ENCODE results near the gene RAB3IP.
"Not testable (repeated sequence)": the region's sequence is repeated elsewhere in the genome, so short reads cannot be mapped to it uniquely, and the experiment has no call there.

RAB3IP gene

DNA sequence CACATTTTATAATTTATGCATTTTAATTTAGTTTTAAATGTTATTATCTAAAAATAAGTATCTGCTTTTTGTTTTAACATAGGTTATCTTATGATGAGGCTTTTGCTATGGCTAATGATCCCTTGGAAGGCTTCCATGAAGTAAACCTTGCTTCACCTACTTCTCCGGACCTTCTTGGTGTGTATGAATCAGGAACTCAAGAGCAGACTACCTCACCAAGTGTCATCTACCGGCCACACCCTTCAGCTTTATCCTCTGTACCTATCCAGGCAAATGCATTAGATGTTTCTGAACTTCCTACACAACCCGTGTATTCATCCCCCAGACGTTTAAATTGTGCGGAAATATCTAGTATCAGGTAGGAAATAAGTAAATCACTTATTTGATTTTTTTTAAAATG lies 16.6 kb downstream of the RAB3IP start:
- no peak for DNase-seq (ENCODE audit: extremely low read depth in 1 of 2, low read depth in 1 of 2)

DNA sequence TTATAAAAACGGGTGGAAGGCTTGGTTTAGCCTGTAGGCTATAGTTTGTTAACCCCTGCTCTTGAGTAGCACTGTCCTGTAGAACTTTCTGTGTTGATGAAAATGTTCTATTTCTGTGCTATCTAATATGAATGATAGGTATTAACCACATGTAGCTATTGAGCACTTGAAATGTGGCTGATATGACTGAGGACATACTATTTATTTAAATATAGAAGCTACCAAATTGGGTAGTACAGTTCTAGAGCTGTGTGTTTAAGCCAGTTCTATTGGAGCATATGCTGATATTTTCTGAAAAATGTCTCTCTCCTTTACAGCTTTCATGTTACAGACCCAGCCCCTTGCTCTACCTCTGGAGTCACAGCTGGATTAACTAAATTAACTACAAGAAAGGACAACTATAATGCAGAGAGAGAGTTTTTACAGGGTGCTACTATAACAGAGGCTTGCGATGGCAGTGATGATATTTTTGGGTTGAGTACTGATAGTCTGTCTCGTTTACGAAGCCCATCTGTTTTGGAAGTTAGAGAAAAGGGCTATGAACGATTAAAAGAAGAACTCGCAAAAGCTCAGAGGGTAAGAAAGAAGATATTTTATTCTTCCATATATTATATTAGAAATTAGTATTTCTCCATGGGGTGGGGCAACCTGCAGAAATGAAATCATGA lies 17.6 kb downstream of the RAB3IP start:
- no peak for DNase-seq (ENCODE audit: extremely low read depth in 1 of 2, low read depth in 1 of 2)

DNA sequence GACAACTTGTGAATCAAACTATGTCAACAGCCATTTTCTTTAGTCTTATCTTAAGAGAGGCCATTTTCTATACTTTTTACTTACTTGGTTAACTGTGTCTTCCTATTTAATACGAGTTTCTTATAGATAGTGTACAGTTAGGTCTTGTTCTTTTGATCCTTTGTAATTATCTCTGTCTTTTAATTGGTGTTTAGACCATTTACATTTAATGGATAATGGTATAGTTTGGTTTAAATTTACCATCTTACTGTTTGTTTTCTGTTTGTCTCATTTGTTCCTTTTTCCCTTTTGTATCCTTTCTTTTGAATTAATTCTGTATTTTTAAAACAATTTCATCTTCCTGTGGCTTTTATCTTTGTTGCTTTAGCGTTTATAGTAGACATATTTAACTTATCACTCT lies 19.4 kb downstream of the RAB3IP start:
- no peak for DNase-seq (ENCODE audit: extremely low read depth in 1 of 2, low read depth in 1 of 2)

DNA sequence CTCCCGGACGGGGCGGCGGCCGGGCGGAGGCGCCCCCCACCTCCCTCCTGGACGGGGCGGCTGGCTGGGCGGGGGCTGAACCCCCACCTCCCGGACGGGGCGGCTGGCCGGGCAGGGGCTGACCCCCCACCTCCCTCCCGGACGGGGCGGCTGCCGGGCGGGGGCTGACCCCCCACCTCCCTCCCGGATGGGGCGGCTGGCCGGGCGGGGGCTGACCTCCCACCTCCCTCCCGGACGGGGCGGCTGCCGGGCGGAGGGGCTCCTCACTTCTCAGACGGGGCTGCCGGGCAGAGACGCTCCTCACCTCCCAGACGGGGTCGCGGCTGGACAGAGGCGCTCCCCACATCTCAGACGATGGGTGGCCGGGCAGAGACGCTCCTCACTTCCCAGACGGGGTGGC lies 20.9 kb downstream of the RAB3IP start:
- not testable (repeated sequence) for DNase-seq (ENCODE audit: extremely low read depth in 1 of 2, low read depth in 1 of 2)

DNA sequence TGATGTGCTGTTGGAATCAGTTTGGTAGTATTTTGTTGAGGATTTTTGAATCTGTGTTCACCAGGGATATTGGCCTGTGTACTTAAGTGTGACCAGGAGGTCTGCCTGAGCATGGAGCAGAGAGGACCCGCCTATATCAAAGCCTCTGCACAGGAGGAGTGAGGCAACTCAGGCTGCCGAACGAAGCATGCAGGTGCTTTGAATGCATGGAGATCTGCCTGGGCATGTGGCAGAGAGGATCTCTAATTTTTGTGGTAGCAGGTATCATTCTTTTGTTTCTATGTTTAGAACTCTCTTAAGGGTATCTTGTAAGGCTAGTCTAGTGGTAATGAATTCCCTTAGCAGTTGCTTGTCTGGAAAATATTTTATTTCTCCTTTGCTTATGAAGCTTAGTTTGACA lies 26.9 kb downstream of the RAB3IP start:
- no peak for DNase-seq (ENCODE audit: extremely low read depth in 1 of 2, low read depth in 1 of 2)

DNA sequence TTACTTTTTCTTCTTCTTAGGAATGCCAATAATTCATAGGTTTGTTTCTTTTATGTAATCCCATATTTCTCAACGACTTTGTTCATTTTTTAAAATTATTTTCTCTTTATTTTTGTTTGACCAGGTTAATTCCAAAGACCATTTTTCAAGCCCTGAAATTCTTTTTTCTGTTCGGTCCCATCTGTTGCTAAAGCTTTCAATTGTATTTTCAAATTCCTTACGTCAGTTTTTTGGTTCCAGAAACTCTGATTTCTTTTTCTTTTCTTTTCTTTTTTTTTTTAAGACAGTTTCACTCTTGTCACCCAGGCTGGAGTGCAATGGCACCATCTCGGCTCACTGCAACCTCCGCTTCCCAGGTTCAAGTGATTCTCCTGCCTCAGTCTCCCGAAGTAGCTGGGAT lies 27.6 kb downstream of the RAB3IP start:
- no peak for DNase-seq (ENCODE audit: extremely low read depth in 1 of 2, low read depth in 1 of 2)

DNA sequence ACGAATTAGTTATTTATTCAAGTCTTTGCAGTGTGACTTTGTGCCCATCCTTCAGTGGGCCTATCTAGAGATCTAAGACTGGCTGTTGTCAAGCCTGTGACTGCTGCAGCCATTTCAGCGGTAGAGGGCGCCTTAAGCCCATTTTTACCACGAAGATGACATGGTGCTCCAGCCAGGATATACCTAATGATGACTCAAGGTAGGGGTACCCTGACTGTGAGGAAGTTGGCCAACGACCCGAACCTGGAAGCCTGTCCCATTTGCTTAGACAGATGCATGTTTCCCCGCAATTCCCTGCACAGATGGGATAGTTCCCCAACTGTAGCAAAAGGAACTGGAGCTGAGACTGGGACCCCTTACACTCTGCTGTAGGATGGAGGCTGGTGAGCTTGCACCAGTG lies 41.3 kb downstream of the RAB3IP start:
- no peak for DNase-seq (ENCODE audit: extremely low read depth in 1 of 2, low read depth in 1 of 2)

DNA sequence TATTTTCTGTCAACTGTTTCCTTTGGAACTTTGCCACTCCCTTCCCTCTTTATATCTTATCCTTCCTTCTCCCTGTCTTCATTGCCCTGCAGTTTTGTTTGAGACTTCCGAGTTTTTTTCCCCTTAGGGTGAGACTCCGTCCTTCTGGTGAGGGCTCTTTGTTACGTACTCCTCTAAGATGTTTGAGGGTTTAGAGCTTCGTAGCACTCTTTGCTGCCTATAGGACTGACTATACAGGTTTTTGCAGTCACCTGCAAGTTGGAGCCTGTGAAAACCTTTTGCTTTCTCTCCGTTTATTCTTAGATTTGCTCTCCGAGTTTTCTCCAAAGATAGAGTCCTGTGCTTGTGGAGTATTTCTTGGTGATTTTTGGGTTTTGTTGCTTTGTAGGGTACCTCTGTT lies 44.7 kb downstream of the RAB3IP start:
- no peak for DNase-seq (ENCODE audit: extremely low read depth in 1 of 2, low read depth in 1 of 2)

DNA sequence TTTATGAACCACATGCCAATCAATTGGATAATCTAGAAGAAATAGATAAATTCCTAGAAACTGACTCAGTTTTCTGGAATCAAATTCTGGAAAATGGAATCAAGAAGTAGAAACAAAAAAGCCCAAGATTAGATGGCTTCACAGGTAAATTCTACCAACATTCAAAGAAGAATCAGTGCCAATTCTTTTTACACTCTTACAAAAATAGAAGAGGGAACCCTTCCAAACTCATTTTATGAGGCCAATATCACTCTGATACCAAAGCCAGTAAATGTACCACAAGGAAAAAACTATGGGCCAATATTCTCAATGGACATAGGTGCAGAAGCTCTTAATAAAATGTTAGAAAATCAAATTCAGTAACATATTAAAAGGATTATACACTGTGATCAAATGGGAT lies 50.7 kb downstream of the RAB3IP start:
- no peak for DNase-seq (ENCODE audit: extremely low read depth in 1 of 2, low read depth in 1 of 2)

DNA sequence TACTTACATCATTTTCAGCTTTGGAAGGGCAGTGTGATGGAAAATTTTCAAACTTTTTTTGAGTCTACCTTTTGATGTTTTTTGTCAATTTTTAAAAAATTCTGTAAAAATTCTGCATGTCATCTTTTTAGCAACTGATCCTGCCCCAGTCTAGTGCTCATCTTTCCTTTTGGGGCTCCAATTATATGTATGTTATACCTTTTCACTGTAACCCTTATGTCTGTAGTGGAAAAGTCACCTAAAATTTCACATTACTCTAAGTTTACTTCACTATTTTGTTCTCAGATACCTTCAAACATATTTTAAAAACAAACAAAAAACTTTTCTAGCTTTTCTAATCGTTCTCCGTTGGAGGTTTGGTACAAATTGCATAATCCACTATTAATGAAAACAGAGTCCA lies 53.9 kb downstream of the RAB3IP start:
- DNase-seq (ENCODE audit: extremely low read depth in 1 of 2, low read depth in 1 of 2): no peak

DNA sequence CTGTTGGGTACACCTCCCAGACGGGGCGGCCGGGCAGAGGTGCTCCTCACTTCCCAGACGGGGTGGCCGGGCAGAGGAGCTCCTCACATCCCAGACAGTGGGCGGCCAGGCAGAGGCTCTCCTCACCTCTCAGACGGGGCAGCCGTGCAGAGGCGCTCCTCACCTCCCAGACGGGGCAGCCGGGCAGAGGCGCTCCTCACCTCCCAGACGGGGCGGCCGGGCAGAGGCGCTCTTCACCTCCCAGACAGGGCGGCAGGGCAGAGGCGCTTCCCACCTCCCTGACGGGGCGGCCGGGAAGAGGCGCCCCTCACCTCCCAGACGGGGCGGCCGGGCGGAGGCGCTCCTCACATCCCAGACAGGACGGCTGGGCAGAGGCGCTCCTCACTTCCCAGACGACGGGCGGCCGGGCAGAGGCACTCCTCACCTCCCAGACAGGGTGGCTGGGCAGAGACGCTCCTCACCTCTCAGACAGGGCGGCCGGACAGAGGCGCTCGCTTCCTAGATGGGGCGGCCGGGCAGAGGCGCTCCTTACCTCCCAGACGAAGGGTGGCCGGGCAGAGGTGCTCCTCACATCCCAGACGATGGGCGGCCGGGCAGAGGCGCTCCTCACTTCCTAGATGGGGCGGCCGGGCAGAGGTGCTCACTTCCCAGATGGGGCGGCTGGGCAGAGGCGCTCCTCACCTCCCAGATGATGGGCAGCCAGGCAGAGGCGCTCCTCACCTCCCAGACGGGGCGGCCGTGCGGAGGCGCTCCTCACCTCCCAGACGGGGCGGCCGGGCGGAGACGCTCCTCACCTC lies 68.6 kb downstream of the RAB3IP start:
- DNase-seq (ENCODE audit: extremely low read depth in 1 of 2, low read depth in 1 of 2): not testable (repeated sequence)

DNA sequence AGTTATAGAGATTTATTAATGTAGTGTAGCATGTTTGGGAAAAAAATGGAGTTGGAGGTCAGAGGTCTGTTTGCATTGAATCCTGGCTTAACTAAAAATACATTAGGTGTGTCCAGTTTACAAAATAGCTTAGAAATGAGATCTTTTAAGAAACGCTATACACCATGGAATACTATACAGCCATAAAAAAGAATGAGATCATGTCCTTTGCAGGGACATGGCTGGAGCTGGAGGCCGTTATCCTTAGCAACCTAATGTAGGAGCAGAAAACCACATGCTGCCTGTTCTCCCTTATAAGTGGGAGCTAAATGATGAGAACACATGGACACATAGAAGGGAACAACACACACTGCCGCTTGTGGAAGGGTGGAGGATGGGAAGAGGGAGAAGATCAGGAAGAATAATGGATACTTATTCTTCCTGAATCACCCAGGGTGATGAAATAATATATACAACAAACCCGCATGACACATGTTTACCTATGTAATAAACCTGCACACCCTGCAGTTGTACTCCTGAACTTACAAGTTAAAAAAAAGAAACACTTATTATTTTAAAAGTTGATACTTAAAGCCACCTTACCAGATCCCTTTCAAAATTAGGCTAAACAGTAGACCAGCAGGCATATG lies 72.3 kb downstream of the RAB3IP start:
- no peak for DNase-seq (ENCODE audit: extremely low read depth in 1 of 2, low read depth in 1 of 2)

DNA sequence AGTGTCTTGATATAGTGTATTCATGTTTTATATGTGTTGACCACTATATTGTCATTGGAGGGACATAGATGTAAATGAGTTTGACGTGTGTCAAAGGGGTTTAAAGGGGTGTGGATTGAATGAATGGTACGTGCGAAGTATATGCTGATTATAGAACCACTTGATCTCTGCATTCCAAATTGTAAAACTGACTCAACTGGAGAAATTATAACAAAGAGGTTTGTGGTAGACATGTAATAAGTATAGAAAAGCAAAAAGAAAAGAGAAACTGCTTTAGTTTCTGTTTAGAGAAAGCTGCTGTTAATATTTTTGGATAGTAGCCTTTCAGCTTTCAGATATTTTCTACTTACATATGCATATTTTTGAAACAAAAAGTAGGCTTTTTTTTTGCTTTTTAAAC lies 77.4 kb downstream of the RAB3IP start:
- no peak for DNase-seq (ENCODE audit: extremely low read depth in 1 of 2, low read depth in 1 of 2)

DNA sequence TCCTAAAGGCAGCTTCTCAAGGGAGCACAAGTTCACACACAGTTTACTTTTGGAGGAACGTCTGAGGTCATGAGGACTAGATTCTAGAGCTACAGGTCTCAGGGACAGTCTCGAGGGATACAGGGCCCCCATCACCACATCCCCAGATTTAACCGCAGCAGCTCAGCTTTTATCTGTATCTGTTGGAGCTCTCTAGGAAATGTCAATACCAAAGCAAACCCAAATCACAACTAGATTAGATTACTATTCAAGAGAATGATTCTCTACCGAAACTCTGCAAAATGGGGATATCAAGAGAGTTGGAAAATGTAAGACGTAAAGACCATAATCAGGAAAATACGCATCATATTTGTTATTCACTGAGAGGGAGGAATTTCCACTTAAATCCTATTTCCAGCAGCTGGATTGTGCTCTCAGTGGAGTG lies 82.4 kb downstream of the RAB3IP start:
- DNase-seq (ENCODE audit: extremely low read depth in 1 of 2, low read depth in 1 of 2): no peak

DNA sequence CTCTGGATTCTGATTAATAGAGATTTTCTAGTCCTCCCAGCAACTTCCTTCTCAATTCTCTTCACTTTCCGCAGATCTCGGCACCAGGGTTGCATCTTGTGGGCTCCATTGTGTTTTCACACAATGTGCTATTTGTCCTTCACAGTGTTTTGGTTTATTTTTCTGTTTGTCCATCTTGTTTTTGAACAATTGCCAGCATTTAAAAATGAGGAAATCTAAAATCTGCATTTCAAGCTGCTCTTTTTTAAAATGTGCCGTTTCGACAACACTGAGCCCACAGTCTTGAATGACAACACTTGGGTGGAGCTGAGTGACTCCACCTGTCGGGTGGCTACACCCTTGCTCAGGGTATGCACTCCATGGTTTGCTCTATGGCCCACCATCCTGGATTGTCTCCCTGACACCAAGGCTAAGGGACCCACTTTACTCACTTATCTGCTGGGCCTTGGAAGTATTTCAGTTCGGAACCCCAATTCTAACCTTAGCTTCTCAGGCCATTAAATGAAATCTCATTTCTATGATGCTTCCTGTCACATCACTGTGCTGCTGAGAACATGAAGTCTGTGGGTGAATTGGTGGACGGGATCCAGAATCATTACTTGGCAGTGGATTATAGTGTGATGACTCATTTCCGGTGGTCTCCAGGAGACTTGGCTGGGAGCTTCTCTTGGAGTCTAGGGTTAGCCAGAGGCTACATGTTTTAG lies 82.9 kb downstream of the RAB3IP start:
- no peak for DNase-seq (ENCODE audit: extremely low read depth in 1 of 2, low read depth in 1 of 2)

DNA sequence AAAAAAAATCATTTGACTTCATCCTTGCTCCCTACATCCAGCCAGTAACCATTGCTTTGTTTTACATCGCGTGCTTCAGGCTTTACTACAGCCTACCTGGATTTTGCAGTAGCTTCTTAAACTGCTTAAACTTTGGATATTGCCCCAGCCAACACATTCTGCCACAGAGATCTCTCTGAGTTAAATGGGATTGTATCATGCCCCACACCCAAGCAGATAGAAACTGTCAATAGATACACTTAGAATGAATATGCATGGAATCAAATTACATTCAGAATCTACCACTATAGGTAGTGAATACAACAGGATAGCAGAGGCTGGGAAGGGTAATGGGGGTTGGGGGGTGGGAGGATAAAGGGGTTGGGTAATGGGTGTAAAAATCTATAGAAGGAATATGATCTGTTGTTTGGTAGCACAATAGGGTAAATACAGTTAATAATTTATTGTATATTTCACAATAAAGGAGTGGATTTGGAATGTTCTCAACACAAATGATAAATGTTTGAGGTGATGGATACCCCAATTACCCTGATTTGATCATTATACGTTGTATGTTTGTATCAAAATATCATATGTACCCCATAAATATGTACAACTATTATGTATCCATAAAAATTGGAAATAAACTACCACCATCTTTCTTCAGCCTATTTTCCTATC lies 83.7 kb downstream of the RAB3IP start:
- DNase-seq (ENCODE audit: extremely low read depth in 1 of 2, low read depth in 1 of 2): no peak

DNA sequence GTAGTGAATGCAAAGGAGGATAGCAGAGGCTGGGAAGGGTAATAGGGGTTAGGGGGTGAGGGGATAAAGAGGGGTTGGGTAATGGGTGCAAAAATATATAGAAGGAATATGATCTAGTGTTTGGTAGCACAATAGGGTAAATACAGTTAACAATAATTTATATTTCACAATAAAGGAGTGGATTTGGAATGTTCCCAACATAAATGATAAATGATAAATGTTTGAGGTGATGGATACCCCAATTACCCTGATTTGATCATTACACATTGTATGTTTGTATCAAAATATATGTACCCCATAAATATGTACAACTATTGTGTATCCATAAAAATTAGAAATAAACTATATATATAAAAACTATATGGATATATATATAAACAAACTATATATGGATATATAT lies 85.4 kb downstream of the RAB3IP start:
- no peak for DNase-seq (ENCODE audit: extremely low read depth in 1 of 2, low read depth in 1 of 2)

DNA sequence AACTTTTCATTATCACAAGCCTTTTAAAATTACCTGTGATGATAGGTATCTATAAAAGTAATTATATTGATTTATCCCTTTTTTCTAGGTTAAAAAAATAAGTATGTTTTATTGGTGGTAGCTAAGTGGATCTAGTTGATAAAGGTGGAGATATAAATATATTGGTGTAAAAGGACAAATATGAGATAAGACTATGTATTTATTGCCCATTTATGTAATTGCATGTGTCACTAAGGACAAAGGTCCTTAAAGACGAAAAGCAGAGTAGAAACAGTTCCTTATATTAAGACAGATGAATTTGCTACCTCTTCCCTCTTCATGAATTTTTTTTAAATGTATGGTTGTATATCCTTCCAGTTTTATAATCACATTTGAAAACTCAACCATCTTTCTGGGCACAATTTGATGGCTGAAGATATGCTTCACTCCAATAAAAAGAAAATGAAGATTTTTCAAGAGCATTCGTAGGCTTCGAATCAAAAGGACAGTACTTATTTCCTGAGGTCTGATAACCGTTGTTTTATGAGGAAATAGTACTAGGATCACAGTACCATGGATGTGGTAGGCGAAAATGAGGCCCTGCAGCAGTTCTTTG lies 86.4 kb downstream of the RAB3IP start, which contains the start of gene MYRFL:
MYRFL (plus strand) TSS at position 262 of the 595 bp plus-strand sequence; CDS start at position 553, 291 bp downstream.
- no peak for DNase-seq (ENCODE audit: extremely low read depth in 1 of 2, low read depth in 1 of 2)

DNA sequence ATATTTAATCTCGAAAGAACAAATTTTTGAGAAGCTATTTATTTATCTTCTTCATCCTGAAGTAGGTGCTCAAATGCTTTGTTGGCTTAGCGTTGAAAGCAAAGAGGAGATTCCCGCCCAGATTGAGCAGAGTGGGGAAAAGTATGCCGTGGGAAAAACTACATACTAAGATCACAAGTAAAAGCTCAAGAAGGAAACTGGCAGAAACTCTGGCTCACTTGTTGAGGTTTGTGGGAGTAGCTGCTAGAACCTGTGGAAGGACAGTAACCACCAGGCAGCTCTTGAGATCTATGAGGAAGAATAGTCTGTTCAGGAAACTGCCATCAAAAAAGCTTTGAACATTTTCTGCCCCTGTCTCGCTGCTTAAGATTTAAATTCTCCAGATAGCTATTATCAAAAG lies 90.2 kb downstream of the RAB3IP start:
- DNase-seq (ENCODE audit: extremely low read depth in 1 of 2, low read depth in 1 of 2): no peak

DNA sequence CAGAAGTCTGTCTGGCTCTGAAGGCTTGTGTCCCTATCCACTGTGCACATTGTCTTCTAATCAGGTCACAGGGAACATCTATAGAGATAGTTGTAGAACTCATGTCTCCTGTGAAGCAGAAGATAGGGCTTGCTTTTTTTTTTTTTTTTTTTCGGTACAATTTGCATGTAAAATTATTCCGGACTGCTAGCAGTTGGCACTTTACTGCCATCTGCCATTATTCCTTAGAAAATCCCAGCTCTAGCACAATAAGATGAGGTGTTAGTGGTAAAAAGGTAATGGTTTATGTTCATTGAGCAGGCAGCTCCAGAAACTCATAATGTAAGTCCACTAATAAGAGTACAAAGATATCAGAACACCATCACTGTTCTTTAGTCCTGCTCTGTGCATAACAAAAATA lies 95.0 kb downstream of the RAB3IP start:
- DNase-seq (ENCODE audit: extremely low read depth in 1 of 2, low read depth in 1 of 2): no peak

Data from stimulated activated CD8-positive, alpha-beta memory T cell treated with anti-CD3 and anti-CD28 coated beads, Interleukin-7, amount 100 ng/mL, for 48 hours (primary cell).